Hypothalamus (tissue), 51 donors: ENCODE results near the gene FABP6.
A peak's percentile ranks its signal among the peaks of the same experiment; 100 is the strongest.

Source experiments
- DNase-seq, 51 donors: peaks; one replicate each; lab custom pipeline; 2025; lab: John Stamatoyannopoulos, UW

FABP6 gene

GRCh38 chr5:160286947-160287346 lies 57.6 kb downstream of the FABP6 start:
- no peak for DNase-seq

GRCh38 chr5:160287378-160288051 lies 58.2 kb downstream of the FABP6 start:
- peak in 27 of 51 donors; percentile 3 to 67 (median 15) for DNase-seq
